ENCODE results near the gene DCT.
"Not testable (repeated sequence)": the region's sequence is repeated elsewhere in the genome, so short reads cannot be mapped to it uniquely, and the experiment has no call there.

DCT gene

GRCh38 chr13:94479616-94480015 is at the start of gene DCT:
DCT (minus strand) TSS chr13:94479682; CDS start chr13:94479255, 427 bp downstream.
- DNase-seq: no peak

DNA sequence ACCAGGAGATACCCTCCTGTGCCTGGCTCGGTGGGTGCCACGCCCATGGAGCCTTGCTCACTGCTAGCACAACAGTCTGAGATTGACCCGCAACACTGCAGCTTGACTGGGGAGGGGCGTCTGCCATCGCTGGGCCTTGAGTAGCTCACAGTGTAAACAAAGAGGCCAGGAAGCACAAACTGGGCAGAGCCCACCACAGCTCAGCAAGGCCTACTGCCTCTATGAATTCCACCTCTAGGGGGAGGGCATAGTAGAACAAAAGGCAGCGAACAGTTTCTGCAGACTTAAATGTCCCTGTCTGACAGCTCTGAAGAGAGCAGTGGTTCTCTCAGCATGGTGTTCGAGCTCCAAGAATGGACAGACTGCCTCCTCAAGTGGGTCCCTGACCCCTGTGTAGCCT is 47.5 kb upstream of the DCT start:
- DNase-seq: not testable (repeated sequence)

DNA sequence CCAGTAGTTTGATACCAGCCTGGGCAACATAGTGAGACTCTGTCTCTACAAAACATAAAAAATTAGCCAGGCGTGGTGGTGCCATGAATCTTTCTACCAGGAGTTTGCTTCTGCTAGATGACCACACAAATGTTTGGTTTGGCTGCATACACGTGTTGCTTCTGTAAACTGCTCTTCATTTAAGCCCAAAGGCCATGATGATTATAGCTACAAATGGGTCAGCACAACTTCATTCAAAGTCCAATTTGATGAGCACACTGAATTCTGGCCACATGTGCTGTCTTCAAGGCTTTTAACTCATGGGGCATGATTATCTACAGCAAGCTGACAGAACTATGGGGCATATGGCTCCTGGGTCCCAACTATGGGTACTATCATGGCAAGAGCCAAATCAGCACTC is 46.3 kb upstream of the DCT start:
- no peak for DNase-seq

GRCh38 chr13:94524407-94524806 is 44.9 kb upstream of the DCT start:
- no peak for DNase-seq

- no peak for DNase-seq
Observed at GRCh38 chr13:94520001-94520400, 40.5 kb upstream of the DCT start.

DNA sequence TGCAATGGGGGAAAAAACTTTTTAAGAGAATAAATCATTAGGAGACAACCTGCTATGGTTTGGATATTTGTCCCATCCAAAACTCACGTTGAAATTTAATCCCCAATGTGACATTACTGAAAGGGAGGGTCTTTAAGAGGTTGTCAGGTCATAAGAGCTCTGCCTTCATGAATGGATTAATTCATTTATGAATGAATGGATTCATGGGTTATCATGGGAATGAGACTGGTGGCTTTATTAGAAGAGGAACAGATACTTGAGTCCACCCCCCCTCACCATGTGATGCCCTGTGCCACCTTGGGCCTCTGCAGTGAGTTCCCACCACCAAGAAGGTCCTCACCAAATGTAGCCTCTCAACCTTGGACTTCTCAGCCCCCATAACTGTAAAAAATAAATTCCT is 37.0 kb upstream of the DCT start:
- DNase-seq: no peak

- no peak for DNase-seq
Observed at GRCh38 chr13:94515911-94516310, 36.4 kb upstream of the DCT start.

DNA sequence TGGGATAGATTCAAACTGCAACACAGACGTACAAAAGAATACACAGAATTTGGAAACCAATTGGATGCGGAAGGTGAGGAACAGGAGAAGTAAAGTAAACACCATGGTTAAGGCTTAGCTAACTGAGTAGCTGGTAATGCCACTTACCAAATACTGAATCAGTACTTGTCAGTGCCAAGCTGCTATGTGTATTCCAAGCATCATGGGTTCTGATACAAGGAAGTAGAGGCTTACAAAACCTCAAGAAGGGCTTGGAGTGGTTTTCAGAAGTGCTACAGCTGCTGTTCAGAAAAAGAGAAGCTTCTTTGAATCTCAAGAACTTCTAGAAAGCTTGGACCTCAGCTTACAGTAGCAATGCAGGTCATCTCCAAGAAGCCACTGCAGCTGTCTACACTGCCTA is 35.9 kb upstream of the DCT start:
- DNase-seq: no peak

DNA sequence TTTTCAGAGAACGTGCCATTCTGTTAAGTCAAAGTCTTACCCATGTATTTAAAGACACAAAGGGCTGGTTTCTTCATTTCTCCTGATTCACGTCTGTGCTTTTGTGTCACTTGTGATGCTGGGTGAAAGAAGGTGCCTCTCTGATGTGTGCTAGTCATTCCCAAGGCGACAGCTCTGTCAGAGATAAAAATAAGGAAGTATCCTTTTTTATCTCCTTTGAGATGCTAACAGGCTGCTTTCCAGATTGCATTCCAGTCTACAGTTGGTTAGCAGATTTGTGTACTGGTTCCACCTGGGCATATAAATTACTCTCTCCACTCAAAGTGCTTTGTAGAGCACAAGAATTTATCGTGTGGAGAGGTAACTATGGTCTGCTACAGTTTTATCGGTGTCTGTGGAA is 33.5 kb upstream of the DCT start:
- DNase-seq: no peak

DNA sequence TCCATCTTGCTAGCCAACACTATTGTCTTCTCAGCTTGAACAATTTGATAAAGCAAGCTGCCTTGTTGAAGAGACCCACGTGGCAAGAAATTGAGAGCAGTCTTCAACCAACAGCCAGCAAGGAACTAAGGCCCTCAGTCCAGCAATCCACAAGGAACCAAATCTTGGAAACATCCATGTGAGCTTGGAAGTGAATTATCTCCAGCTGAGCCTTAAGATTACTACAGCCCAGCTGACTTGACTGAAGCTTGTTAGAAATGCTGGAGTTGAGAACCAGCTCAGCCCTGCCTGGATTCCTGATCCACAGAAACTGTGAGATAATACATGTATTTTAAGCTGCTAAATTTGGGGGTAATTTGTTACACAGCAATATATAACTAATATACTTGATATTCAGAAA is 26.2 kb upstream of the DCT start:
- DNase-seq: no peak

GRCh38 chr13:94503851-94504250 is 24.4 kb upstream of the DCT start:
- DNase-seq: no peak

- not testable (repeated sequence) for DNase-seq
Observed at GRCh38 chr13:94498831-94499230, 19.3 kb upstream of the DCT start.

GRCh38 chr13:94495806-94496205 is 16.3 kb upstream of the DCT start:
- no peak for DNase-seq

- DNase-seq: no peak
Observed at GRCh38 chr13:94494026-94494425, 14.5 kb upstream of the DCT start.

GRCh38 chr13:94487043-94487442 is 7.6 kb upstream of the DCT start:
- DNase-seq: no peak

GRCh38 chr13:94483970-94484369 is 4.5 kb upstream of the DCT start:
- DNase-seq: no peak

DNA sequence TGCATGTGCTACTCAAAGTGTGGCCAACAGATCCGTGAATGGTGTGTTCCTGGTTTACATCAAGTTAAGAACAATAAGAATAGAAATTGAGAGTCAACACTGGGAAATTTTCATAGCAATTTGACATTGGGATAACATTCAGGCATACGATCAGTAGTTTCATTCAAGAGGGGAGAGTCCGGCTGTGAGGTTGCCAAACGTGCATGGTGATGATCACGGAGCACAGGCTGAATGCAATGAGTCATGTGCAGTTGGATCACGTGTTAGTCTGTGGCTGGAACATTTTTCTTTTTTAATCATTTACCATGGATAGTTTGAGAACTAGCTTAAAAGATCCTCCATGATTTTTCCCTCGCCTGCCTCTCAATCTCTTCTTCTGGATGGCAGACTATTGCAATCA is 2.5 kb upstream of the DCT start:
- no peak for DNase-seq

DNA sequence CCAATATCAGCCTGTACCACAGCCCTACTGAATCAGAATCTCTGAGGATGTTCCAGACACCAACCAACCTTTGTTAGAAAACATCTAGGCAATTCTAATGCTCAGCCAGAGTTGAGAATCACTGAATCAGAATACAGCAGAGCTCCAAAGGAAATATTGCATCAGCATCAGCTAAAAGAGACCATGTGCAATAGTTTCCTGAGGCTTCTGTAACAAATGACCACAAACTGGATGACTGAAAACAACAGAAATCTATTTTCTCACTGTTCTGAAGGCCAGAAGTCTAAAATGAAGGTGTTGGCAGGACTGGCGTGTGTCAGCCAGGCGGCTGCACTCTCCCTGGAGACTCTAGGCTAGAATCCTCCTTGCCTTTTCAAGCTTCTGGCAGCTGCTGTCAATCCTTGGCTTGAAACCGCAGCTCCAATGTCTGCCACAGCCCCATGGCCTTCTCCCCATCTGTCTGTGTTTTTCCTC is 1.2 kb upstream of the DCT start:
- no peak for DNase-seq

- DNase-seq: no peak
Observed at GRCh38 chr13:94478913-94479312, 569 bp downstream of the DCT start.

GRCh38 chr13:94470126-94470525 is 9.4 kb downstream of the DCT start:
- no peak for DNase-seq

DNA sequence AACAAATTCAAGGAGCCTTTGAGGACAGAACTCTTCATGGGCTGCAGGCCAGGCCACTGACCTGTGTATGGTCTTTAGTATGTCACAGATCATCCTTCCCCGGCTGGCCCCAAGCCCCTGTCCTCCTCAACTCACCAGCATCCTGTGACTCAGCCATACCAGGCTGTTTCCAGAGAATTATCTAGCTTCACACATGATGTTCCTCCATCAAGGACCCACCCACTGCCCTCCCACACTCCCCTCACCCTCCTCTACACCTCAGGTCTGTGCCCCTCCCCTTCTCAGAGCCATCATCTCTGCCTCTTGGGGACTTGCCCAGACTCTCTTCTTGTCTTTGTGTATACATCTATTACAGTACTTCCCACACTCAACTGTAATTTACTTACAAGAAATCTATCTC is 14.7 kb downstream of the DCT start:
- DNase-seq: no peak

DNA sequence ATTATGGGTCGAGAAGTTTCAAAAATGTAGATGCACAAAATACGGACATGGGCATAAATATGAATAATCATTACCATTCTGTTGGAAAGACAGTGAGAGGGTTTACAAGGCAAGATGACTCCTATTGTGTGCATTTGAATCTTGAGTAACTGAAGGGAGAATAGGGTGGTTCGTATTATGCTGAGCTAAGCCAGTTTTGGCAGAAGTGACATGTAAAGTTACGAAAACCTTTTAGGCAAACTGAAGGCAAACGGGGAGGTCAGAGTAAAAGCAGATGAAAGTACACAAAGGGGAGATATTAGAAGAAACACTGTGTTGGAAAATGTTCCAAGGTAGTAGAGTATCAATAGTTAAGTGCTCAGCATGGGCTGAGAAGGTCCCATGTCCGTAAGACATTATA is 16.8 kb downstream of the DCT start:
- DNase-seq: no peak

DNA sequence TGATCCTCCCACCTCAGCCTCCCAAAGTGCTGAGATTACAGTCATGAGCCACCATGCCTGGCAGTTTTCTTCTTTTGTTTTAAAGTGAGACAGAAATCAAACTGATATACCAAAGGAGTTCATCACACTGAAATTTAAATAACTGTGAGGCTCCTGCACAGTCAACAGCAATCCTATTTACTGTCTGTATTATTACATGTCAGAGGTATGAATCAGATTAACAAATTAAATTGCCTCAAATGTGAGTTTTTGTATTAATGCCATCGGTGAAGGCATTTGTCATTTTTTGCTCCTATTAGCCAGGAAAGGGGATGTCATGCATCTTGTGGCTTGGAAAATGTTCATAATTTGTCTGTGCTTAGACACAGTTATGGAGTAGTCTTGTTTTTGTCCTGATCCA is 20.4 kb downstream of the DCT start:
- DNase-seq: no peak

- DNase-seq: no peak
Observed at GRCh38 chr13:94455414-94455813, 24.1 kb downstream of the DCT start.

GRCh38 chr13:94454906-94455305 is 24.6 kb downstream of the DCT start:
- DNase-seq: no peak

DNA sequence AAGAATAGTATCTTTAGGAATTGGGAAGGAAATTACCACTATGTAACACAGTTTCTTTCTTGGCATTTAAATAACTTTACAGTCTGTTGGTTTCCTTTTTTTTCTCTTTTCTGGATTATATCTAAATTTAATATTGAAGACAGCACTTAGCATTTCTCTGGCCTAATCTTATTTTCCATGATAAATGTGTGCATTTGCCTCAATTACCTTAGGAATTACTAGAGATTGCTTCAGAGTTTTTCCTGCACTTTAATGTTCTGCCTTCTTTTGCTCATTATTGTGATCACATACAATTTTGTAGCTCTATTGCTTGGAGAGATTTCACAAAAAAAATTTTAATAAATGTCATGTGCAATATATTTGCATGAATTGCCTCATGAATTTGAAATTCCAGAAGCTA is 25.1 kb downstream of the DCT start:
- no peak for DNase-seq

All from NCI-H748 treated with DMSO at 0.1 percent for 48 hours (cell line).